HEK293 (cell line): ENCODE data around the gene STUB1.

Experiments
- CTCF ChIA-PET: fragments of 350-600 bp; formaldehyde crosslinking; extraction: SDS; loops from one replicate; lab custom pipeline; 2021; ENCODE audit warnings: antibody characterized with exemption; lab: Yijun Ruan, JAX
- POLR2A ChIA-PET: fragments of 300-600 bp; formaldehyde crosslinking; extraction: SDS; loops from one replicate; lab custom pipeline; 2020; ENCODE audit warnings: antibody characterized with exemption, inconsistent platforms; lab: Yijun Ruan, JAX
- H3K27ac ChIP-seq: fragments of 200-500 bp; sonication (Bioruptor generic); 2 replicates; pipeline ENCODE4 v1.5.1; 2014; ENCODE audit warnings: low read depth, low read length, control low read depth, inconsistent platforms; ENCODE audit errors: extremely low read depth
- H3K36me3 ChIP-seq, 2 experiments: fragments of 200-500 bp in 1 of 2; sonication (Bioruptor generic) in 1 of 2; 1 replicate in 1 of 2; 2 replicates in 1 of 2; pipeline ENCODE4 v1.5.1; 2014 to 2017; ENCODE audit warnings: inconsistent platforms in 2 of 2, low read length in 2 of 2; ENCODE audit not compliant: control insufficient read depth in 2 of 2, insufficient read depth in 1 of 2
- H3K4me1 ChIP-seq: fragments of 200-500 bp; sonication (Bioruptor generic); 2 replicates; pipeline ENCODE4 v1.5.1; 2014; ENCODE audit warnings: mild to moderate bottlenecking, low read length, inconsistent platforms; ENCODE audit not compliant: control insufficient read depth, insufficient read depth
- H3K4me3 ChIP-seq: 2 replicates; pipeline ENCODE4 v1.5.1; 2011; ENCODE audit warnings: low read depth, mild to moderate bottlenecking, control low read depth, low read length, moderate library complexity
- H3K9me3 ChIP-seq: fragments of 200-500 bp; sonication (Bioruptor generic); 2 replicates; pipeline ENCODE4 v1.5.1; 2014; ENCODE audit warnings: low read depth, low read length, inconsistent platforms; ENCODE audit not compliant: control insufficient read depth, insufficient read depth
- BCL11A ChIP-seq: fragments of 450-650 bp; formaldehyde crosslinking; IDR thresholded peaks from 2 replicates; pipeline ENCODE4 v1.5.1; 2016; ENCODE audit warnings: low read depth, missing biosample characterization, missing genetic modification characterization
- HOXC10 ChIP-seq: sonication (generic); formaldehyde crosslinking; IDR thresholded peaks from 2 replicates; pipeline ENCODE4 v1.8.1; 2023; ENCODE audit warnings: mild to moderate bottlenecking, missing genetic modification reagents
- KLF8 ChIP-seq: fragments of 450-650 bp; formaldehyde crosslinking; IDR thresholded peaks from 2 replicates; pipeline ENCODE4 v1.5.1; 2016; ENCODE audit warnings: missing biosample characterization, missing genetic modification characterization
- MYNN ChIP-seq: fragments of 450-650 bp; formaldehyde crosslinking; IDR thresholded peaks from 2 replicates; pipeline ENCODE4 v1.5.1; 2016; ENCODE audit warnings: missing biosample characterization, missing genetic modification characterization, borderline replicate concordance
- MZF1 ChIP-seq: fragments of 450-650 bp; formaldehyde crosslinking; IDR thresholded peaks from 2 replicates; pipeline ENCODE4 v1.5.1; 2017; ENCODE audit warnings: missing biosample characterization, missing genetic modification characterization, borderline replicate concordance
- OSR2 ChIP-seq: fragments of 450-650 bp; formaldehyde crosslinking; IDR thresholded peaks from 2 replicates; pipeline ENCODE4 v1.5.1; 2016; ENCODE audit warnings: missing biosample characterization, missing genetic modification characterization
- PRDM1 ChIP-seq: fragments of 450-650 bp; formaldehyde crosslinking; IDR thresholded peaks from 2 replicates; pipeline ENCODE4; 2016; ENCODE audit warnings: missing biosample characterization, missing genetic modification characterization
- SCRT2 ChIP-seq: fragments of 450-650 bp; formaldehyde crosslinking; IDR thresholded peaks from 2 replicates; pipeline ENCODE4 v1.5.1; 2016; ENCODE audit warnings: missing biosample characterization, missing genetic modification characterization
- SP2 ChIP-seq: fragments of 450-650 bp; formaldehyde crosslinking; IDR thresholded peaks from 2 replicates; pipeline ENCODE4 v1.5.1; 2016; ENCODE audit warnings: missing biosample characterization, missing genetic modification characterization
- YY1 ChIP-seq: fragments of 450-650 bp; formaldehyde crosslinking; IDR thresholded peaks from 2 replicates; pipeline ENCODE4 v1.5.1; 2018; ENCODE audit warnings: missing biosample characterization, missing genetic modification characterization
- YY2 ChIP-seq: fragments of 450-650 bp; formaldehyde crosslinking; IDR thresholded peaks from 2 replicates; pipeline ENCODE4 v1.5.1; 2016; ENCODE audit warnings: missing biosample characterization, missing genetic modification characterization
- ZBTB17 ChIP-seq: fragments of 450-650 bp; formaldehyde crosslinking; IDR thresholded peaks from 2 replicates; pipeline ENCODE4 v1.5.1; 2016; ENCODE audit warnings: missing biosample characterization, missing genetic modification characterization
- ZNF175 ChIP-seq: fragments of 450-650 bp; formaldehyde crosslinking; IDR thresholded peaks from 2 replicates; pipeline ENCODE4 v1.5.1; 2016; ENCODE audit warnings: missing biosample characterization, missing genetic modification characterization
- ZNF24 ChIP-seq: fragments of 450-650 bp; formaldehyde crosslinking; IDR thresholded peaks from 2 replicates; pipeline ENCODE4 v1.5.1; 2016; ENCODE audit warnings: missing biosample characterization, missing genetic modification characterization
- ZNF621 ChIP-seq: fragments of 450-650 bp; formaldehyde crosslinking; IDR thresholded peaks from 2 replicates; pipeline ENCODE4 v1.5.1; 2017; ENCODE audit warnings: missing biosample characterization, missing genetic modification characterization
- ZNF677 ChIP-seq: fragments of 450-650 bp; IDR thresholded peaks from 2 replicates; pipeline ENCODE4 v1.5.0; 2018; ENCODE audit warnings: missing biosample characterization, mild to moderate bottlenecking, missing genetic modification characterization, moderate library complexity
- TF ChIP-seq, protein P1 (sequence below): fragments of 450-650 bp; IDR thresholded peaks from 2 replicates; pipeline ENCODE4 v1.5.1; 2018; ENCODE audit warnings: missing biosample characterization, mild to moderate bottlenecking, missing genetic modification characterization
- TF ChIP-seq, protein P2 (sequence below): fragments of 450-650 bp; formaldehyde crosslinking; IDR thresholded peaks from 2 replicates; pipeline ENCODE4 v1.5.1; 2016; ENCODE audit warnings: missing biosample characterization, missing genetic modification characterization
- TF ChIP-seq, protein P3 (sequence below): fragments of 450-650 bp; formaldehyde crosslinking; IDR thresholded peaks from 2 replicates; pipeline ENCODE4 v1.5.1; 2017; ENCODE audit warnings: missing biosample characterization, missing genetic modification characterization
- TF ChIP-seq, protein P4 (sequence below): fragments of 450-650 bp; formaldehyde crosslinking; IDR thresholded peaks from 2 replicates; pipeline ENCODE4 v1.5.1; 2016; ENCODE audit warnings: missing biosample characterization, missing genetic modification characterization
- TF ChIP-seq, protein P5 (sequence below): fragments of 450-650 bp; formaldehyde crosslinking; IDR thresholded peaks from 2 replicates; pipeline ENCODE4 v1.5.1; 2016; ENCODE audit warnings: missing biosample characterization, missing genetic modification characterization, borderline replicate concordance
- TF ChIP-seq, protein P6 (sequence below): fragments of 450-650 bp; formaldehyde crosslinking; IDR thresholded peaks from 2 replicates; pipeline ENCODE4 v1.5.1; 2017; ENCODE audit warnings: missing biosample characterization, mild to moderate bottlenecking, missing genetic modification characterization, moderate library complexity

Gene STUB1

DNA sequence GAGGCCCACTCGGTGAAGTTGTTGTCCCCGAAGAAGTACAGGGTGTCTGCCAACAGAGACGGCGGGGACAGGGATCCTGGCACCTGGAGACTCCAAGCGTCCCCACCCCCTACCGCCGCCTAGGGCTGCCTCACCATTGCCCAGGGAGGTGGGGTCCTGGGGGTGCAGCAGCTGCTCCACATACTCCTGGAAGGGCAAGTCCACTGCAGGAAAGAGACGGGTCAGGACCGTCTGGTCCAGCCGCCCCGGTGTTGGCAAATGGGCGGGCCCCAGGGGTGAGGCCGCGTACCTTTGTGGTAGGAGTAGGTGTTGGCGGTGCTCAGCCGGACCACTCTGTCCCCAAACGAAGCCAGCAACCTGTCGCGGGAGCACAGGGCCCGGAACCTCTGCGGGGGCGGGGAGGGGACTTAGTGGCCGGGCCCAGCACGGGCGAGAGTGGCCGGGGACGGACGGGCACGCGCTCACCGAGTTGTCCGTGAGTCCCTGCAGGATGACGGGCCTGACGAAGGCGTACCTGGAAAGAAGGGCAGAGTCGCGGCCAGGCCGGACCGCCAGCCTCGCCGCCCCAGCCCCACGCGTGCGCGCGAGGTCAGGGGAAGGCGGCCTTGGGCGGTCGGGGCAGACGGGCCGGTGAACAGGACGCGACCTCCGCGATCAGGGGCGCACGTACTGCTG is 3.3 kb downstream of the STUB1 start:
- Histone ChIP-seq H3K27ac (peak overlapping the region; percentile 97), H3K4me1 (peaks cover 14% of the 10 kb centered on the region; the same call in 1 of the 2 replicates), H3K9me3 (no peaks in the 10 kb centered on the region), H3K36me3 (peaks cover 3 to 63% of the 10 kb centered on the region in 2 experiments; a peak in 1 of 3 replicates), H3K4me3 (peak overlapping the region; percentile 68)
- ChIA-PET CTCF (interaction anchor here (0.8 kb wide), 1 partner anchor 102 kb away, joined by 3 read pairs; no protein-coding TSS in a partner anchor), POLR2A (interaction anchor here (0.6 to 5.4 kb wide), 10 partner anchors 8 to 448 kb away, joined by 3 to 57 read pairs (median 4); partner anchors contain the start of genes CCDC78, FAM234A, HAGHL and METTL26)
- TF ChIP-seq ZBTB17 (peak; percentile 70), YY1 (tag by site-specific recombination) (no peak; the same call in 1 of the 2 replicates), PRDM1 (tag by site-specific recombination) (no peak), ZNF175 (tag by site-specific recombination) (no peak), MZF1 (no peak), MYNN (tag by site-specific recombination) (peak; percentile 39; the same call in 1 of the 2 replicates), KLF8 (tag by site-specific recombination) (peak; percentile 97), ZNF677 (no peak), BCL11A (tag by site-specific recombination) (peak; percentile 97), SP2 (peak; percentile 69), OSR2 (no peak), ZNF24 (tag by site-specific recombination) (peak; percentile 29; the same call in 1 of the 2 replicates), HOXC10 (CRISPR knock-in tag) (no peak), SCRT2 (tag by site-specific recombination) (peak; percentile 74), ZNF621 (tag by site-specific recombination) (no peak), YY2 (tag by site-specific recombination) (no peak)
- TF ChIP-seq, protein P1, sequence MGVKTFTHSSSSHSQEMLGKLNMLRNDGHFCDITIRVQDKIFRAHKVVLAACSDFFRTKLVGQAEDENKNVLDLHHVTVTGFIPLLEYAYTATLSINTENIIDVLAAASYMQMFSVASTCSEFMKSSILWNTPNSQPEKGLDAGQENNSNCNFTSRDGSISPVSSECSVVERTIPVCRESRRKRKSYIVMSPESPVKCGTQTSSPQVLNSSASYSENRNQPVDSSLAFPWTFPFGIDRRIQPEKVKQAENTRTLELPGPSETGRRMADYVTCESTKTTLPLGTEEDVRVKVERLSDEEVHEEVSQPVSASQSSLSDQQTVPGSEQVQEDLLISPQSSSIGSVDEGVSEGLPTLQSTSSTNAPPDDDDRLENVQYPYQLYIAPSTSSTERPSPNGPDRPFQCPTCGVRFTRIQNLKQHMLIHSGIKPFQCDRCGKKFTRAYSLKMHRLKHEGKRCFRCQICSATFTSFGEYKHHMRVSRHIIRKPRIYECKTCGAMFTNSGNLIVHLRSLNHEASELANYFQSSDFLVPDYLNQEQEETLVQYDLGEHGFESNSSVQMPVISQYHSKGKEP (tag by site-specific recombination): no peak
- TF ChIP-seq, protein P2, sequence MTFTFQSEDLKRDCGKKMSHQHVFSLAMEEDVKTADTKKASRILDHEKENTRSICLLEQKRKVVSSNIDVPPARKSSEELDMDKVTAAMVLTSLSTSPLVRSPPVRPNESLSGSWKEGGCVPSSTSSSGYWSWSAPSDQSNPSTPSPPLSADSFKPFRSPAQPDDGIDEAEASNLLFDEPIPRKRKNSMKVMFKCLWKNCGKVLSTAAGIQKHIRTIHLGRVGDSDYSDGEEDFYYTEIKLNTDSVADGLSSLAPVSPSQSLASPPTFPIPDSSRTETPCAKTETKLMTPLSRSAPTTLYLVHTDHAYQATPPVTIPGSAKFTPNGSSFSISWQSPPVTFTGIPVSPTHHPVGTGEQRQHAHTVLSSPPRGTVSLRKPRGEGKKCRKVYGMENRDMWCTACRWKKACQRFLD (tag by site-specific recombination): no peak
- TF ChIP-seq, protein P3, sequence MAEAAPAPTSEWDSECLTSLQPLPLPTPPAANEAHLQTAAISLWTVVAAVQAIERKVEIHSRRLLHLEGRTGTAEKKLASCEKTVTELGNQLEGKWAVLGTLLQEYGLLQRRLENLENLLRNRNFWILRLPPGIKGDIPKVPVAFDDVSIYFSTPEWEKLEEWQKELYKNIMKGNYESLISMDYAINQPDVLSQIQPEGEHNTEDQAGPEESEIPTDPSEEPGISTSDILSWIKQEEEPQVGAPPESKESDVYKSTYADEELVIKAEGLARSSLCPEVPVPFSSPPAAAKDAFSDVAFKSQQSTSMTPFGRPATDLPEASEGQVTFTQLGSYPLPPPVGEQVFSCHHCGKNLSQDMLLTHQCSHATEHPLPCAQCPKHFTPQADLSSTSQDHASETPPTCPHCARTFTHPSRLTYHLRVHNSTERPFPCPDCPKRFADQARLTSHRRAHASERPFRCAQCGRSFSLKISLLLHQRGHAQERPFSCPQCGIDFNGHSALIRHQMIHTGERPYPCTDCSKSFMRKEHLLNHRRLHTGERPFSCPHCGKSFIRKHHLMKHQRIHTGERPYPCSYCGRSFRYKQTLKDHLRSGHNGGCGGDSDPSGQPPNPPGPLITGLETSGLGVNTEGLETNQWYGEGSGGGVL (tag by site-specific recombination): peak; percentile 42; the same call in 1 of the 2 replicates
- TF ChIP-seq, protein P4, sequence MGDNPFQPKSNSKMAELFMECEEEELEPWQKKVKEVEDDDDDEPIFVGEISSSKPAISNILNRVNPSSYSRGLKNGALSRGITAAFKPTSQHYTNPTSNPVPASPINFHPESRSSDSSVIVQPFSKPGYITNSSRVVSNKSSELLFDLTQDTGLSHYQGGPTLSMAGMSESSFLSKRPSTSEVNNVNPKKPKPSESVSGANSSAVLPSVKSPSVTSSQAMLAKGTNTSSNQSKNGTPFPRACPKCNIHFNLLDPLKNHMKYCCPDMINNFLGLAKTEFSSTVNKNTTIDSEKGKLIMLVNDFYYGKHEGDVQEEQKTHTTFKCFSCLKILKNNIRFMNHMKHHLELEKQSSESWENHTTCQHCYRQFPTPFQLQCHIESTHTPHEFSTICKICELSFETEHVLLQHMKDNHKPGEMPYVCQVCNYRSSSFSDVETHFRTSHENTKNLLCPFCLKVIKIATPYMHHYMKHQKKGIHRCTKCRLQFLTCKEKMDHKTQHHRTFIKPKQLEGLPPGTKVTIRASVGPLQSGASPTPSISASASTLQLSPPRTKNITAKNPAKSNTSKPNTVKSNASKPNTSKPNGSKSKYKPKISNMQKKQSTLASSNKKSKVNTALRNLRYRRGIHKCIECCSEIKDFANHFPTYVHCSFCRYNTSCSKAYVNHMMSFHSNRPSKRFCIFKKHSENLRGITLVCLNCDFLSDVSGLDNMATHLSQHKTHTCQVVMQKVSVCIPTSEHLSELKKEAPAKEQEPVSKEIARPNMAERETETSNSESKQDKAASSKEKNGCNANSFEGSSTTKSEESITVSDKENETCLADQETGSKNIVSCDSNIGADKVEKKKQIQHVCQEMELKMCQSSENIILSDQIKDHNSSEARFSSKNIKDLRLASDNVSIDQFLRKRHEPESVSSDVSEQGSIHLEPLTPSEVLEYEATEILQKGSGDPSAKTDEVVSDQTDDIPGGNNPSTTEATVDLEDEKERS (tag by site-specific recombination): no peak
- TF ChIP-seq, protein P5, sequence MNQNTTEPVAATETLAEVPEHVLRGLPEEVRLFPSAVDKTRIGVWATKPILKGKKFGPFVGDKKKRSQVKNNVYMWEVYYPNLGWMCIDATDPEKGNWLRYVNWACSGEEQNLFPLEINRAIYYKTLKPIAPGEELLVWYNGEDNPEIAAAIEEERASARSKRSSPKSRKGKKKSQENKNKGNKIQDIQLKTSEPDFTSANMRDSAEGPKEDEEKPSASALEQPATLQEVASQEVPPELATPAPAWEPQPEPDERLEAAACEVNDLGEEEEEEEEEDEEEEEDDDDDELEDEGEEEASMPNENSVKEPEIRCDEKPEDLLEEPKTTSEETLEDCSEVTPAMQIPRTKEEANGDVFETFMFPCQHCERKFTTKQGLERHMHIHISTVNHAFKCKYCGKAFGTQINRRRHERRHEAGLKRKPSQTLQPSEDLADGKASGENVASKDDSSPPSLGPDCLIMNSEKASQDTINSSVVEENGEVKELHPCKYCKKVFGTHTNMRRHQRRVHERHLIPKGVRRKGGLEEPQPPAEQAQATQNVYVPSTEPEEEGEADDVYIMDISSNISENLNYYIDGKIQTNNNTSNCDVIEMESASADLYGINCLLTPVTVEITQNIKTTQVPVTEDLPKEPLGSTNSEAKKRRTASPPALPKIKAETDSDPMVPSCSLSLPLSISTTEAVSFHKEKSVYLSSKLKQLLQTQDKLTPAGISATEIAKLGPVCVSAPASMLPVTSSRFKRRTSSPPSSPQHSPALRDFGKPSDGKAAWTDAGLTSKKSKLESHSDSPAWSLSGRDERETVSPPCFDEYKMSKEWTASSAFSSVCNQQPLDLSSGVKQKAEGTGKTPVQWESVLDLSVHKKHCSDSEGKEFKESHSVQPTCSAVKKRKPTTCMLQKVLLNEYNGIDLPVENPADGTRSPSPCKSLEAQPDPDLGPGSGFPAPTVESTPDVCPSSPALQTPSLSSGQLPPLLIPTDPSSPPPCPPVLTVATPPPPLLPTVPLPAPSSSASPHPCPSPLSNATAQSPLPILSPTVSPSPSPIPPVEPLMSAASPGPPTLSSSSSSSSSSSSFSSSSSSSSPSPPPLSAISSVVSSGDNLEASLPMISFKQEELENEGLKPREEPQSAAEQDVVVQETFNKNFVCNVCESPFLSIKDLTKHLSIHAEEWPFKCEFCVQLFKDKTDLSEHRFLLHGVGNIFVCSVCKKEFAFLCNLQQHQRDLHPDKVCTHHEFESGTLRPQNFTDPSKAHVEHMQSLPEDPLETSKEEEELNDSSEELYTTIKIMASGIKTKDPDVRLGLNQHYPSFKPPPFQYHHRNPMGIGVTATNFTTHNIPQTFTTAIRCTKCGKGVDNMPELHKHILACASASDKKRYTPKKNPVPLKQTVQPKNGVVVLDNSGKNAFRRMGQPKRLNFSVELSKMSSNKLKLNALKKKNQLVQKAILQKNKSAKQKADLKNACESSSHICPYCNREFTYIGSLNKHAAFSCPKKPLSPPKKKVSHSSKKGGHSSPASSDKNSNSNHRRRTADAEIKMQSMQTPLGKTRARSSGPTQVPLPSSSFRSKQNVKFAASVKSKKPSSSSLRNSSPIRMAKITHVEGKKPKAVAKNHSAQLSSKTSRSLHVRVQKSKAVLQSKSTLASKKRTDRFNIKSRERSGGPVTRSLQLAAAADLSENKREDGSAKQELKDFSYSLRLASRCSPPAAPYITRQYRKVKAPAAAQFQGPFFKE (tag by site-specific recombination): no peak; the same call in 1 of the 2 replicates
- TF ChIP-seq, protein P6, sequence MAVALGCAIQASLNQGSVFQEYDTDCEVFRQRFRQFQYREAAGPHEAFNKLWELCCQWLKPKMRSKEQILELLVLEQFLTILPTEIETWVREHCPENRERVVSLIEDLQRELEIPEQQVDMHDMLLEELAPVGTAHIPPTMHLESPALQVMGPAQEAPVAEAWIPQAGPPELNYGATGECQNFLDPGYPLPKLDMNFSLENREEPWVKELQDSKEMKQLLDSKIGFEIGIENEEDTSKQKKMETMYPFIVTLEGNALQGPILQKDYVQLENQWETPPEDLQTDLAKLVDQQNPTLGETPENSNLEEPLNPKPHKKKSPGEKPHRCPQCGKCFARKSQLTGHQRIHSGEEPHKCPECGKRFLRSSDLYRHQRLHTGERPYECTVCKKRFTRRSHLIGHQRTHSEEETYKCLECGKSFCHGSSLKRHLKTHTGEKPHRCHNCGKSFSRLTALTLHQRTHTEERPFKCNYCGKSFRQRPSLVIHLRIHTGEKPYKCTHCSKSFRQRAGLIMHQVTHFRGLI: no peak; the same call in 1 of the 2 replicates
